Measurements from ENCODE around the gene RHOXF2B. TPM values are rescaled to one million over a fixed set of nuclear protein-coding genes. Genes with fewer than 3 reads are reported as not detected.
"Not testable (repeated sequence)": the region's sequence is repeated elsewhere in the genome, so short reads cannot be mapped to it uniquely, and the experiment has no call there.

The RHOXF2B gene
- not detected in 2 replicates for total RNA-seq
- polyA plus RNA-seq = not detected in 2 replicates

DNA sequence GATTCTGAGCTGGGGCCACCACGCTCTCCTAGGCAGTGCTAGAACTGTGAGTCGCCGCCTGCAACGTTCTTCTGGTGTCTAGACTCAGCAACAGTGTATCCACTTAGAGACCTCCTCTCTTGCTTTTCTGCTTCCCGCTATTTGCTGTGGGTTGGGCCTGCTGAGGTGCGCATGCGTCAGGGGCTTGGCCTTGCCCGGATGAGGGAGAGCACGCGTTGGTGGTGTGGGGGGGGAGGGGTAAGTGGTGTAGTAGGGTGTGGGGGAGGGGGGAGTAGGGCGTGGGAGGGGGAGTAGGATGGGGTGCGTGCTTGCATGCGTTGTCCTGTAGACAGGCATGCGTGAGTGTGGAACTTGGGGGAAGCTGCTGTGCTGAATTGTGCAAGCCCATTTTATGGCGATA is at the start of gene RHOXF2B:
Gene RHOXF2B (minus strand): TSS at position 101 of the 400 bp plus-strand sequence. CDS start 138 bp downstream, outside the sequence.
- not testable (repeated sequence) for H3K36me3 ChIP-seq

DNA sequence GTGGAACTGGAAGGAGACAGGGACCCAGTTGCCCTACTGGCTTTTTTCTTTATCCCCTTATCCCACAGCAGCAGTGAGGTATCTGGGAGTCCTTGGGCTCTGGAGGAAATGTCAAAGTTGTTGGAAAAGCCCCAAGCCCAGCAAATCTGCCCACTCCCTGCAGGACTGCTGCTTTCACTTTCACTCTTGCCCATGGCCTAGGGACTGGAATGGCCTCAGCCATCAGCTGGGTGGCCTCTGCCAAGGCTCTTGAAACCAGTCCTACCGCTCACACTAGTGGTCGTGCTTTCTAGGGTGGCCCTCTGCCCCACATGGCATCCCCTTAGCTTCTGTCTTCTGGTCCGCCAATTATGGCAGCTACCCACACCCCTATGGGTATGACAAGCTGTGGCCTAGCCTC is 48.0 kb upstream of the RHOXF2B start:
- Histone ChIP-seq H3K36me3 (no peaks in the 10 kb centered on the region), H3K4me3 (no peak overlapping the region), H3K27me3 (no peaks in the 10 kb centered on the region), H3K9me3 (ENCODE audit: low read depth) (no peaks in the 10 kb centered on the region), H3K27ac (no peak overlapping the region), H3K4me1 (ENCODE audit: low read depth) (no peaks in the 10 kb centered on the region)
- TF ChIP-seq, protein P1, sequence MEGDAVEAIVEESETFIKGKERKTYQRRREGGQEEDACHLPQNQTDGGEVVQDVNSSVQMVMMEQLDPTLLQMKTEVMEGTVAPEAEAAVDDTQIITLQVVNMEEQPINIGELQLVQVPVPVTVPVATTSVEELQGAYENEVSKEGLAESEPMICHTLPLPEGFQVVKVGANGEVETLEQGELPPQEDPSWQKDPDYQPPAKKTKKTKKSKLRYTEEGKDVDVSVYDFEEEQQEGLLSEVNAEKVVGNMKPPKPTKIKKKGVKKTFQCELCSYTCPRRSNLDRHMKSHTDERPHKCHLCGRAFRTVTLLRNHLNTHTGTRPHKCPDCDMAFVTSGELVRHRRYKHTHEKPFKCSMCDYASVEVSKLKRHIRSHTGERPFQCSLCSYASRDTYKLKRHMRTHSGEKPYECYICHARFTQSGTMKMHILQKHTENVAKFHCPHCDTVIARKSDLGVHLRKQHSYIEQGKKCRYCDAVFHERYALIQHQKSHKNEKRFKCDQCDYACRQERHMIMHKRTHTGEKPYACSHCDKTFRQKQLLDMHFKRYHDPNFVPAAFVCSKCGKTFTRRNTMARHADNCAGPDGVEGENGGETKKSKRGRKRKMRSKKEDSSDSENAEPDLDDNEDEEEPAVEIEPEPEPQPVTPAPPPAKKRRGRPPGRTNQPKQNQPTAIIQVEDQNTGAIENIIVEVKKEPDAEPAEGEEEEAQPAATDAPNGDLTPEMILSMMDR (IDR thresholded peaks at IDR 0.05; ENCODE audit: low read depth, low read length) = no peak
- peak in 1 of 2 donors; percentile 9 for DNase-seq (ENCODE audit: low read depth in 1 of 2, low spot score in 1 of 2)

More for the DNA sequence above, at the start of gene RHOXF2B:
- not testable (repeated sequence) for H3K9me3 ChIP-seq (ENCODE audit: low read depth); H3K4me3 ChIP-seq; H3K27ac ChIP-seq; DNase-seq (ENCODE audit: low read depth in 1 of 2, low spot score in 1 of 2); H3K4me1 ChIP-seq (ENCODE audit: low read depth); H3K27me3 ChIP-seq

DNA sequence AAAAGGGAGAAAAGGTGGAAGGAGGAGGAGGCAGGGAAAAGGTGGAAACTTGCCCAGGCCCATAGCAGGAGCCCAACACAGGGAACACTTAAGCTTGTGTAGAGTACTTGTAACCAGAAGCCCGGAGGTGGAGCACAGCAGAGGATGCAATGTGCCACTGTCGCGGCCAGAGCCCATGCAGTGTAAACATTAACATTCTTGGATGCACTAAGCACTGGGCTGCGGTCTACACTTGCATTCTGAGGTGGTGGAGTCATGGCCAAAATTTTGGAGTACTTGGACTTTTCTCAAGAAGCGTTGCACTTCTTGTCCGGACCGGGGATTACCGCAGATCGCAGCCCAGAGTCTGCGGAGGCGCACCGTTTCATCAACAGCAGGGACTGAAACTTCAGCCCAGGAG is 42.7 kb upstream of the RHOXF2B start:
- TF ChIP-seq, protein P1 (IDR thresholded peaks at IDR 0.05; ENCODE audit: low read depth, low read length) = no peak
- DNase-seq (ENCODE audit: low read depth in 1 of 2, low spot score in 1 of 2) = no peak
- Histone ChIP-seq H3K27ac (no peak overlapping the region), H3K4me1 (ENCODE audit: low read depth) (no peaks in the 10 kb centered on the region), H3K27me3 (no peaks in the 10 kb centered on the region), H3K9me3 (ENCODE audit: low read depth) (no peaks in the 10 kb centered on the region), H3K36me3 (no peaks in the 10 kb centered on the region), H3K4me3 (no peak overlapping the region)

DNA sequence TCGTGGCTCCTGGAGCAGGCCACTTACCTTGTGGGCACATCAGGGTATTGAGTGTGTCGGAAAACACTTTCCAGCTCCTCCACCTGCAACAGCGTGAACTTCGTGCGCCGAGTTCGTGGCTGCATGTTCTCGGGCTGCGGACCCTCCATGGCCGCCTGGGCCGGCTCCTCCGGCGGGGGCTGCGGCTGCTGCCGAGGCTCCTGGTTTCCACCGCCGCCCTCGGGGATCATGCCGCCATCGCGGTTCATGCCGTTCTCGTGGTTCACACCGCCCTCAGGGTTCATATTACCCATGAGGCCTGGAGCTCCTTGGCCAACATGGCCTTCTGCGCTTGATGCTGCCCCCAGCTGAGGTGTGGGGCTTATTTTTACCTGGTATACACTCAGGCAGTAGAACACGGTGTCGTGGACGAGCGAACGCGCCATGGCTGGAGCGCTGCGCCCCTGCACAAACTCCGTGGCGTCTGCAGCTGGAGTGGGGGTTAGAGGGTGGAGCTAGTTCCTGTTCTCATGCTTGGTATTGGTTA is 38.0 kb upstream of the RHOXF2B start, which contains the start of gene RHOXF1:
Gene RHOXF1 (minus strand): TSS at position 476 of the 526 bp plus-strand sequence. CDS start 51 bp downstream, at position 425.
- H3K36me3 ChIP-seq = no peaks in the 10 kb centered on the region
- H3K4me3 ChIP-seq = no peak within 1 kb of the TSS
- TF ChIP-seq, protein P1 (IDR thresholded peaks at IDR 0.05; ENCODE audit: low read depth, low read length) = no peak
- no peak within 1 kb of the TSS for H3K27ac ChIP-seq
- H3K4me1 ChIP-seq (ENCODE audit: low read depth) = no peaks in the 10 kb centered on the region
- DNase-seq (ENCODE audit: low read depth in 1 of 2, low spot score in 1 of 2) = no peak
- no peaks in the 10 kb centered on the region for H3K27me3 ChIP-seq
- H3K9me3 ChIP-seq (ENCODE audit: low read depth) = no peaks in the 10 kb centered on the region

DNA sequence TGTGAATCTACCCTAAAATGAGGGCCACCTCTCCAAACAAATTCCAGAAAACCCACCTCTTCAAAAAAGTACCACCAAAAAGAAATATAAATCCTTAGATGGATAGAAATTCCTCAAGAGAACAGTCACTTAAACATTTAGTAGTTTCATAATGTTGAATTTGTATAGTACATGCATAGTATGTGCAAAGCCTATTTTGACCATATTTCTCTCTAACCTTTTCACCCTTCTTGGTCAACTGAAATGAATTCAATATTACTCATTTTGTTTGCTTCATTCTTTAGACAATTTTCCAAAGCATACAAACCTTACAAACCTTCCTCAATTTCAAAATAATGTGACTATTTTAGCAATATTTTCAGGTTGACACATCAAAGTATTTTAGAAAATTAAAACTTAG is 34.1 kb upstream of the RHOXF2B start:
- Histone ChIP-seq H3K27ac (no peak overlapping the region), H3K27me3 (no peaks in the 10 kb centered on the region), H3K36me3 (no peaks in the 10 kb centered on the region), H3K4me3 (no peak overlapping the region), H3K4me1 (ENCODE audit: low read depth) (no peaks in the 10 kb centered on the region), H3K9me3 (ENCODE audit: low read depth) (no peaks in the 10 kb centered on the region)
- no peak for DNase-seq (ENCODE audit: low read depth in 1 of 2, low spot score in 1 of 2)
- TF ChIP-seq, protein P1 (IDR thresholded peaks at IDR 0.05; ENCODE audit: low read depth, low read length) = no peak

DNA sequence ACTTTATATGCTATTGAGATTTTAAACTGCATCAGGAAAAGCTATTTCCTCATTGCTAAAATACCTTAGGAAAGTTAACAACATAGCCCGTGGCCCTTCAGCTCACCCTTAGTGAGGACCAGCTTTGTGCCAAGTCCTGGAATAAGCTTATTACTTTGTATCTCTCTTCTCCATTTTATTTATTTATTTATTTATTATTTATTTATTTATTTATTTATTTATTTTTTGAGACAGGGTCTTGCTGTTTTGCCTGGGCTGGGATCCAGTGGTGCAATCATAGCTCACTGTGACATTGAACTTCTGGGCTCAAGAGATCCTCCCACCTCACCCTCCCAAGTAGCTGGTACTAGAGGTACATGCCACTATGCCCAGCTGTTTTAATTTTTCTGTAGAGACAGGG is 31.9 kb upstream of the RHOXF2B start:
- H3K4me1 ChIP-seq (ENCODE audit: low read depth) = no peaks in the 10 kb centered on the region
- TF ChIP-seq, protein P1 (IDR thresholded peaks at IDR 0.05; ENCODE audit: low read depth, low read length) = no peak
- no peak overlapping the region for H3K27ac ChIP-seq
- no peaks in the 10 kb centered on the region for H3K36me3 ChIP-seq
- H3K4me3 ChIP-seq = no peak overlapping the region
- H3K27me3 ChIP-seq = no peaks in the 10 kb centered on the region
- H3K9me3 ChIP-seq (ENCODE audit: low read depth) = no peaks in the 10 kb centered on the region
- DNase-seq (ENCODE audit: low read depth in 1 of 2, low spot score in 1 of 2) = no peak

DNA sequence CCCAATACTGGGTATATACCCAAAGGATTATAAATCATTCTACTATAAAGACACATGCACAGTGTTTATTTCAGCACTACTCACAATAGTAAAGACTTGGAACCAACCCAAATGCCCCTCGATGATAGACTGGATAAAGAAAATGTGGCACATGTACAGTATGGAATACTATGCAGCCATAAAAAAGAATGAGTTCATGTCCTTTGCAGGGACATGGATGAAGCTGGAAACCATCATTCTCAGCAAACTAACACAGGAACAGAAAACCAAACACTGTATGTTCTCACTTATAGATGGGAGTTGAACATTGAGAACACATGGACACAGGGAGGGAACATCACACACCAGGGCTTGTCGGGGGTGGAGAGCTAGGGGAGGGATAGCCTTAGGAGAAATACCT is 27.2 kb upstream of the RHOXF2B start:
- not testable (repeated sequence) for DNase-seq (ENCODE audit: low read depth in 1 of 2, low spot score in 1 of 2); H3K27me3 ChIP-seq; H3K9me3 ChIP-seq (ENCODE audit: low read depth); H3K36me3 ChIP-seq; H3K27ac ChIP-seq; H3K4me3 ChIP-seq; H3K4me1 ChIP-seq (ENCODE audit: low read depth)

DNA sequence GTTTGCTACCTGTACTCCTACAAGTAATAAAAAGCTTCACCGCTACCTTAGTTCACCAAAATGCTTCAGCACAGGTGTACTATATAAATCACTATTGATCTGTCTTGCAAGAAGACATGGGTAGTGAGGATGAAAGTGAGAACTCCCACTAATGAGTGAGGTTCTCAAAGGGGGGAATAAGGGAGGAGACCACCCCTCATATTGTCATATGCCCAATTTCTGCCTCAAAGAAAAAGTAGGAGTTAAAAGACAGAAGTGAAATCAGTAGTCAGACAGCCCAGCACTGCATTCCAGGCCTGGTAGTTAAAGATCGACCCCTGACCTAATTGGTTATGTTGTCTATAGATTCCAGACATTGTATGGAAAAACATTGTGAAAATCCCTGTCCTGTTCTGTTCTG is 23.6 kb upstream of the RHOXF2B start:
- not testable (repeated sequence) for H3K27me3 ChIP-seq; H3K4me1 ChIP-seq (ENCODE audit: low read depth); H3K9me3 ChIP-seq (ENCODE audit: low read depth); H3K4me3 ChIP-seq; H3K27ac ChIP-seq; DNase-seq (ENCODE audit: low read depth in 1 of 2, low spot score in 1 of 2); H3K36me3 ChIP-seq

All from cardiac muscle cell (in vitro differentiated cells and primary cell).